HCT116 (cell line): Measurements from ENCODE around the gene KLHL11. TPM values are rescaled to one million over a fixed set of nuclear protein-coding genes. Genes with fewer than 3 reads are reported as not detected.
A peak's percentile ranks its signal among the peaks of the same experiment; 100 is the strongest.

Experiments used
- ATAC-seq: fragments of 200-7000 bp; cut with Tn5 transposase; 2 replicates; pipeline ENCODE4 v1.9.1; 2020; ENCODE audit warnings: mild to moderate bottlenecking, moderate library complexity
- BruUV-seq: library from RNA; stranded (reverse); fragments of 400-500 nt; replicated peaks from 2 replicates; lab custom pipeline; 2021; lab: Mats Ljungman, UMichigan
- CTCF ChIA-PET: fragments of 300-600 bp; sonication (Branson Sonifier 250); formaldehyde crosslinking; loops from one replicate; lab custom pipeline; 2021; ENCODE audit warnings: antibody characterized with exemption; lab: Charles Lee
- POLR2A ChIA-PET: fragments of 300-600, 350-600 bp; sonication (Branson Sonifier 250); formaldehyde crosslinking; loops from one replicate; lab custom pipeline; 2021; ENCODE audit warnings: antibody characterized with exemption; lab: Charles Lee
- RAD21 ChIA-PET, 2 experiments: fragments of 300-600 bp; sonication (Branson Sonifier 250); formaldehyde crosslinking; loops; one replicate each; lab custom pipeline; 2023; ENCODE audit warnings: low total read pairs in 2 of 2; ENCODE audit not compliant: uncharacterized antibody in 2 of 2, unreplicated experiment in 2 of 2, low non-redundant PET in 1 of 2; lab: Charles Lee
- DNase-seq: peaks from one replicate; pipeline ENCODE4 v3.0.0-alpha.2; 2010; ENCODE audit warnings: low read depth, low spot score
- H2AFZ ChIP-seq: fragments of 200-600 bp; shearing (Covaris generic), sonication (generic); 2 replicates; pipeline ENCODE4 v1.6.1; 2017; ENCODE audit warnings: low read depth, mixed run types, mixed read lengths, antibody characterized with exemption, low read length; ENCODE audit not compliant: poor library complexity, severe bottlenecking
- H3K27ac ChIP-seq: 2 replicates; pipeline ENCODE4 v1.5.1; 2012; ENCODE audit warnings: low read depth, low read length
- H3K27me3 ChIP-seq: fragments of 200-600 bp; sonication (generic); 2 replicates; pipeline ENCODE4 v1.6.1; 2016; ENCODE audit warnings: mixed run types, low read length, mixed read lengths; ENCODE audit not compliant: insufficient read depth
- H3K36me3 ChIP-seq, 2 experiments: fragments of 200-500 bp in 1 of 2; fragments of 200-600 bp in 1 of 2; sonication (Bioruptor generic) in 1 of 2; sonication (generic) in 1 of 2; 2 replicates each; pipeline versions ENCODE4 v1.5.1 to v1.6.1; 2014 to 2016; ENCODE audit warnings: low read length in 2 of 2, inconsistent platforms in 1 of 2, mixed read lengths in 1 of 2, mixed run types in 1 of 2; ENCODE audit not compliant: insufficient read depth in 2 of 2, control insufficient read depth in 1 of 2
- H3K4me1 ChIP-seq, 2 experiments: fragments of 200-600 bp in 1 of 2; sonication (generic) in 1 of 2; 2 replicates each; pipeline versions ENCODE4 v1.5.1 to v1.6.1; 2012 to 2017; ENCODE audit warnings: low read length in 2 of 2, inconsistent platforms in 1 of 2, mild to moderate bottlenecking in 1 of 2, mixed read lengths in 1 of 2, mixed run types in 1 of 2, moderate library complexity in 1 of 2; ENCODE audit not compliant: insufficient read depth in 2 of 2, control insufficient read depth in 1 of 2
- H3K4me2 ChIP-seq: fragments of 200-600 bp; sonication (generic); 2 replicates; pipeline ENCODE4 v1.6.1; 2017; ENCODE audit warnings: mixed run types, low read length, mixed read lengths
- H3K4me3 ChIP-seq, 2 experiments: fragments of 200-600 bp in 1 of 2; sonication (generic) in 1 of 2; replicated peaks in 1 of 2; 2 replicates each; pipeline ENCODE4 v1.5.1; 2011 to 2016; ENCODE audit warnings: low read length in 2 of 2, control low read depth in 1 of 2, low read depth in 1 of 2, mild to moderate bottlenecking in 1 of 2, mixed read lengths in 1 of 2, mixed run types in 1 of 2
- H3K79me2 ChIP-seq: fragments of 200-600 bp; sonication (generic); 2 replicates; pipeline ENCODE4 v1.6.1; 2017; ENCODE audit warnings: mild to moderate bottlenecking, mixed run types, low read length, moderate library complexity, mixed read lengths; ENCODE audit not compliant: insufficient read depth
- H3K9ac ChIP-seq: fragments of 200-600 bp; sonication (generic); 2 replicates; pipeline ENCODE4 v1.6.1; 2016; ENCODE audit warnings: low read length, mixed read lengths
- H3K9me2 ChIP-seq: fragments of 200-600 bp; sonication (generic), shearing (Covaris generic); 2 replicates; pipeline ENCODE4 v1.6.1; 2017; ENCODE audit warnings: mixed run types, mild to moderate bottlenecking, moderate library complexity; ENCODE audit not compliant: insufficient read depth
- H3K9me3 ChIP-seq, 2 experiments: fragments of 200-500 bp in 1 of 2; fragments of 200-600 bp in 1 of 2; sonication (Bioruptor generic) in 1 of 2; sonication (generic) in 1 of 2; 2 replicates each; pipeline ENCODE4 v1.6.1; 2014 to 2017; ENCODE audit warnings: low read length in 2 of 2, mixed read lengths in 2 of 2, inconsistent platforms in 1 of 2, low read depth in 1 of 2, mild to moderate bottlenecking in 1 of 2, mixed run types in 1 of 2, moderate library complexity in 1 of 2; ENCODE audit not compliant: control insufficient read depth in 1 of 2, insufficient read depth in 1 of 2
- H4K20me1 ChIP-seq: fragments of 200-600 bp; sonication (generic), shearing (Covaris generic); 2 replicates; pipeline ENCODE4 v1.6.1; 2017; ENCODE audit warnings: mixed run types, mild to moderate bottlenecking, moderate library complexity; ENCODE audit not compliant: insufficient read depth
- POLR2A ChIP-seq: IDR thresholded peaks from 2 replicates; pipeline ENCODE4 v1.7.0; 2011; ENCODE audit warnings: borderline replicate concordance; ENCODE audit not compliant: insufficient read depth, insufficient read length; ENCODE audit errors: extremely low read depth
- POLR2AphosphoS5 ChIP-seq: IDR thresholded peaks from 2 replicates; pipeline ENCODE4 v1.6.1; 2011; ENCODE audit warnings: mild to moderate bottlenecking, low read depth, low read length, moderate library complexity
- SRF ChIP-seq: IDR thresholded peaks from 2 replicates; pipeline ENCODE4 v1.6.1; 2012; ENCODE audit warnings: low read depth
- TCF7L2 ChIP-seq: IDR thresholded peaks from 2 replicates; pipeline ENCODE4 v1.7.0; 2011; ENCODE audit warnings: borderline replicate concordance, inconsistent platforms; ENCODE audit not compliant: insufficient read depth, insufficient read length; ENCODE audit errors: extremely low read depth
- intact Hi-C: fragments of 100-400 bp; cut with micrococcal nuclease; formaldehyde crosslinking; loops from 2 replicates; pipeline ENCODE4 v1.10.0; 2022
- total RNA-seq: library from RNA; stranded (reverse); gene quantifications from one replicate; pipeline ENCODE4 v1.2.1, GENCODE V29; 2021; ENCODE audit not compliant: unreplicated experiment

The KLHL11 gene
- total RNA-seq, 1 experiment from 2014 or later: 22.4 TPM

GRCh38 chr17:41810659-41811548 lies 54.3 kb downstream of the KLHL11 start:
- Histone ChIP-seq H3K9me3 (no peaks in the 10 kb centered on the region), H4K20me1 (no peaks in the 10 kb centered on the region), H3K4me1 (peaks cover 10 to 41% of the 10 kb centered on the region in 2 experiments; a peak in 3 of 4 replicates), H3K36me3 (no peaks in the 10 kb centered on the region), H3K79me2 (peaks cover 30% of the 10 kb centered on the region; the same call in 1 of the 2 replicates), H2AFZ (no peak overlapping the region), H3K27ac (peak overlapping the region; percentile 97), H3K4me2 (peak overlapping the region; percentile 99), H3K4me3 (peak overlapping the region; percentile 66 to 72), H3K27me3 (no peaks in the 10 kb centered on the region), H3K9ac (peak overlapping the region; percentile 71), H3K9me2 (no peaks in the 10 kb centered on the region)
- intact Hi-C loops: loop anchor here (2.0 kb wide), 1 partner anchor 72 kb away; no protein-coding TSS in a partner anchor
- TSS peak; percentile 39 for BruUV-seq
- ChIA-PET CTCF (interaction anchor here (0.6 to 3.5 kb wide), 8 partner anchors 10 to 539 kb away, joined by 3 to 25 read pairs (median 4); partner anchors contain the start of gene JUP), POLR2A (interaction anchor here (0.5 to 2.7 kb wide), 6 partner anchors 10 to 123 kb away, joined by 3 to 11 read pairs (median 4); partner anchors contain the start of genes EIF1 and JUP), RAD21 (interaction anchor here in 1 of 2 experiments (0.9 to 1.2 kb wide), 2 partner anchors 37 to 73 kb away, joined by 3 read pairs; no protein-coding TSS in a partner anchor)
- ATAC-seq (peak; percentile 29), DNase-seq (no peak)
- TF ChIP-seq TCF7L2 (no peak), SRF (no peak)

GRCh38 chr17:41806685-41807445 lies 58.4 kb downstream of the KLHL11 start:
- Histone ChIP-seq H3K9me2 (no peaks in the 10 kb centered on the region), H3K36me3 (no peaks in the 10 kb centered on the region), H3K4me1 (peaks cover 7 to 23% of the 10 kb centered on the region in 2 experiments; a peak in 3 of 4 replicates), H3K4me2 (no peak overlapping the region), H3K9me3 (no peaks in the 10 kb centered on the region), H3K27me3 (no peaks in the 10 kb centered on the region), H3K27ac (no peak overlapping the region), H3K9ac (no peak overlapping the region), H3K79me2 (peaks cover 10% of the 10 kb centered on the region; the same call in 1 of the 2 replicates), H4K20me1 (no peaks in the 10 kb centered on the region), H2AFZ (no peak overlapping the region), H3K4me3 (no peak overlapping the region)
- no TSS peak for BruUV-seq
- intact Hi-C loops: no loop called here
- DNase-seq (no peak), ATAC-seq (no peak)
- ChIA-PET RAD21 (no interaction called here), POLR2A (interaction anchor here (1.3 kb wide), 1 partner anchor 20 kb away, joined by 3 read pairs; the partner anchor contains the start of gene JUP), CTCF (no interaction called here)
- no peak for TF ChIP-seq POLR2A
- 0 out of 2 replicates have a peak, but pooled peaks have one; percentile 17 for TF ChIP-seq POLR2AphosphoS5

Other genes with a start within 250 kb of the KLHL11 start
- not detected for gene KRT17, start 240.8 kb downstream of the KLHL11 start, total RNA-seq
- 1,082 TPM for gene EIF1, start 176.5 kb downstream of the KLHL11 start, total RNA-seq
- gene GAST, start 153.1 kb downstream of the KLHL11 start, total RNA-seq: not detected
- gene HAP1, start 130.8 kb downstream of the KLHL11 start, total RNA-seq: 3.4 TPM
- 224 TPM for gene JUP, start 78.7 kb downstream of the KLHL11 start, total RNA-seq
- gene P3H4, start 53.5 kb downstream of the KLHL11 start, total RNA-seq: 23.4 TPM
- gene FKBP10, start 52.4 kb downstream of the KLHL11 start, total RNA-seq: 78.5 TPM
- gene NT5C3B, start 29.2 kb downstream of the KLHL11 start, total RNA-seq: 110 TPM
- not detected for gene KLHL10, start 27.6 kb downstream of the KLHL11 start, total RNA-seq
- gene ACLY, start 53.5 kb upstream of the KLHL11 start, total RNA-seq: 222 TPM
- gene ODAD4, start 65.2 kb upstream of the KLHL11 start, total RNA-seq: 0.98 TPM
- 51.2 TPM for gene CNP, start 101.4 kb upstream of the KLHL11 start, total RNA-seq
- 113 TPM for gene DNAJC7, start 152.0 kb upstream of the KLHL11 start, total RNA-seq
- 26.4 TPM for gene NKIRAS2, start 154.7 kb upstream of the KLHL11 start, total RNA-seq
- gene C17orf113, start 185.2 kb upstream of the KLHL11 start, total RNA-seq: 2.3 TPM
- 1.1 TPM for gene ZNF385C, start 233.1 kb upstream of the KLHL11 start, total RNA-seq
- 1.2 TPM for gene DHX58, start 247.3 kb upstream of the KLHL11 start, total RNA-seq